HepG2 (cell line): ENCODE data around the gene SMYD4. TPM values are rescaled to one million over a fixed set of nuclear protein-coding genes. Genes with fewer than 3 reads are reported as not detected.

Source experiments
- AGO2 ChIP-seq: fragments of 200-400 bp; formaldehyde crosslinking; optimal IDR thresholded peaks from 2 replicates; pipeline ENCODE3; 2017; ENCODE audit warnings: mild to moderate bottlenecking, low read depth, low read length, moderate library complexity
- AKNA ChIP-seq: sonication (generic); formaldehyde crosslinking; IDR thresholded peaks from 2 replicates; pipeline ENCODE4 v1.4.0; 2020; ENCODE audit warnings: missing genetic modification reagents, borderline replicate concordance
- EZH2 ChIP-seq: conservative IDR thresholded peaks from 2 replicates; pipeline ENCODE4 v1.6.1; 2012; ENCODE audit warnings: mild to moderate bottlenecking, low read depth, low read length, moderate library complexity
- GATAD2A ChIP-seq: IDR thresholded peaks from 2 replicates; pipeline ENCODE4 v1.6.1; 2016
- NRL ChIP-seq: sonication (generic); formaldehyde crosslinking; IDR thresholded peaks from 2 replicates; pipeline ENCODE4 v1.5.0; 2020; ENCODE audit warnings: missing genetic modification reagents, mild to moderate bottlenecking, moderate library complexity, borderline replicate concordance
- RBM22 ChIP-seq: fragments of 200-400 bp; formaldehyde crosslinking; optimal IDR thresholded peaks from 2 replicates; pipeline ENCODE3; 2017; ENCODE audit warnings: mild to moderate bottlenecking, low read length, moderate library complexity
- RNF219 ChIP-seq: sonication (generic); formaldehyde crosslinking; IDR thresholded peaks from 2 replicates; pipeline ENCODE4 v1.5.0; 2020; ENCODE audit warnings: mild to moderate bottlenecking, missing genetic modification reagents
- SRSF4 ChIP-seq: fragments of 200-400 bp; formaldehyde crosslinking; IDR thresholded peaks from one replicate; pipeline ENCODE4 v1.6.1; 2018; ENCODE audit warnings: mild to moderate bottlenecking, low read depth, low read length, moderate library complexity; ENCODE audit not compliant: poor library complexity, severe bottlenecking
- ZBTB42 ChIP-seq: sonication (generic); formaldehyde crosslinking; IDR thresholded peaks from 2 replicates; pipeline ENCODE4 v1.5.0; 2020; ENCODE audit warnings: mild to moderate bottlenecking, missing genetic modification reagents
- ZNF430 ChIP-seq: sonication (generic); formaldehyde crosslinking; IDR thresholded peaks from 2 replicates; pipeline ENCODE4 v1.9.0; 2021; ENCODE audit warnings: mild to moderate bottlenecking, missing genetic modification reagents
- ZNF543 ChIP-seq: sonication (generic); formaldehyde crosslinking; IDR thresholded peaks from 2 replicates; pipeline ENCODE4 v1.4.0; 2020; ENCODE audit warnings: mild to moderate bottlenecking, missing genetic modification reagents
- ZNF547 ChIP-seq: sonication (generic); formaldehyde crosslinking; IDR thresholded peaks from 2 replicates; pipeline ENCODE4 v1.5.1; 2020; ENCODE audit warnings: mild to moderate bottlenecking, missing genetic modification reagents
- ZNF891 ChIP-seq: sonication (generic); formaldehyde crosslinking; IDR thresholded peaks from 2 replicates; pipeline ENCODE4 v1.5.0; 2020; ENCODE audit warnings: mild to moderate bottlenecking, missing genetic modification reagents
- polyA plus RNA-seq, 8 experiments: library from polyadenylated mRNA; depleted of rRNA in 3 of 8; stranded (reverse) in 7 of 8; unstranded in 1 of 8; fragments of >200 nt; fragmentation: Illumina TruSeq in 4 of 8; extraction: Trizol in 4 of 8; gene quantifications; 2 replicates each; pipeline versions ENCODE4 v1.2.1 to v1.2.3, GENCODE V29; 2011 to 2016; ENCODE audit warnings: low read depth in 4 of 8, missing spikeins in 1 of 8, mixed read lengths in 1 of 8; ENCODE audit not compliant: insufficient read depth in 1 of 8
- total RNA-seq, 5 experiments: library from RNA; depleted of rRNA; stranded (reverse); fragments of >200 nt; fragmentation: Illumina TruSeq; extraction: Trizol; gene quantifications; 2 replicates each; pipeline ENCODE4 v1.2.3, GENCODE V29; 2016; ENCODE audit warnings: low read depth in 1 of 5
- TF ChIP-seq, protein P1 (sequence below): sonication (generic); formaldehyde crosslinking; IDR thresholded peaks from 2 replicates; pipeline ENCODE4 v1.5.0; 2020; ENCODE audit warnings: missing genetic modification reagents, mild to moderate bottlenecking, borderline replicate concordance
- TF ChIP-seq, protein P2 (sequence below): sonication (generic); formaldehyde crosslinking; IDR thresholded peaks from 2 replicates; pipeline ENCODE4 v1.5.1; 2020; ENCODE audit warnings: mild to moderate bottlenecking, missing genetic modification reagents, borderline replicate concordance

SMYD4 gene
- total and polyA plus RNA-seq, 2 of the 13 experiments (the other 11 are each of a cell fraction or from before 2014, with no cell fraction given): 7.4 to 11.3 TPM

- TF ChIP-seq RBM22 (peak; percentile 54), ZNF547 (0 out of 2 replicates have a peak, but pooled peaks have one; percentile 27), EZH2 (no peak), RNF219 (CRISPR knock-in tag) (no peak), NRL (CRISPR knock-in tag) (peak; percentile 62; the same call in 1 of the 2 replicates), ZNF543 (CRISPR knock-in tag) (0 out of 2 replicates have a peak, but pooled peaks have one; percentile 24), AGO2 (peak; percentile 64), SRSF4 (no peak), ZBTB42 (CRISPR knock-in tag) (no peak), GATAD2A (CRISPR knock-in tag) (0 out of 2 replicates have a peak, but pooled peaks have one; percentile 13), ZNF891 (CRISPR knock-in tag) (0 out of 2 replicates have a peak, but pooled peaks have one; percentile 39), AKNA (CRISPR knock-in tag) (no peak), ZNF430 (CRISPR knock-in tag) (0 out of 2 replicates have a peak, but pooled peaks have one; percentile 9)
- TF ChIP-seq, protein P1, sequence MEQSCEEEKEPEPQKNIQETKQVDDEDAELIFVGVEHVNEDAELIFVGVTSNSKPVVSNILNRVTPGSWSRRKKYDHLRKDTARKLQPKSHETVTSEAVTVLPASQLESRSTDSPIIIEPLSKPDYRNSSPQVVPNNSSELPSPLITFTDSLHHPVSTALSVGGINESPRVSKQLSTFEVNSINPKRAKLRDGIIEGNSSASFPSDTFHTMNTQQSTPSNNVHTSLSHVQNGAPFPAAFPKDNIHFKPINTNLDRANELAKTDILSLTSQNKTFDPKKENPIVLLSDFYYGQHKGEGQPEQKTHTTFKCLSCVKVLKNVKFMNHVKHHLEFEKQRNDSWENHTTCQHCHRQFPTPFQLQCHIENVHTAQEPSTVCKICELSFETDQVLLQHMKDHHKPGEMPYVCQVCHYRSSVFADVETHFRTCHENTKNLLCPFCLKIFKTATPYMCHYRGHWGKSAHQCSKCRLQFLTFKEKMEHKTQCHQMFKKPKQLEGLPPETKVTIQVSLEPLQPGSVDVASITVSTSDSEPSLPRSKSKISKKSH (CRISPR knock-in tag): 0 out of 2 replicates have a peak, but pooled peaks have one; percentile 13
- TF ChIP-seq, protein P2, sequence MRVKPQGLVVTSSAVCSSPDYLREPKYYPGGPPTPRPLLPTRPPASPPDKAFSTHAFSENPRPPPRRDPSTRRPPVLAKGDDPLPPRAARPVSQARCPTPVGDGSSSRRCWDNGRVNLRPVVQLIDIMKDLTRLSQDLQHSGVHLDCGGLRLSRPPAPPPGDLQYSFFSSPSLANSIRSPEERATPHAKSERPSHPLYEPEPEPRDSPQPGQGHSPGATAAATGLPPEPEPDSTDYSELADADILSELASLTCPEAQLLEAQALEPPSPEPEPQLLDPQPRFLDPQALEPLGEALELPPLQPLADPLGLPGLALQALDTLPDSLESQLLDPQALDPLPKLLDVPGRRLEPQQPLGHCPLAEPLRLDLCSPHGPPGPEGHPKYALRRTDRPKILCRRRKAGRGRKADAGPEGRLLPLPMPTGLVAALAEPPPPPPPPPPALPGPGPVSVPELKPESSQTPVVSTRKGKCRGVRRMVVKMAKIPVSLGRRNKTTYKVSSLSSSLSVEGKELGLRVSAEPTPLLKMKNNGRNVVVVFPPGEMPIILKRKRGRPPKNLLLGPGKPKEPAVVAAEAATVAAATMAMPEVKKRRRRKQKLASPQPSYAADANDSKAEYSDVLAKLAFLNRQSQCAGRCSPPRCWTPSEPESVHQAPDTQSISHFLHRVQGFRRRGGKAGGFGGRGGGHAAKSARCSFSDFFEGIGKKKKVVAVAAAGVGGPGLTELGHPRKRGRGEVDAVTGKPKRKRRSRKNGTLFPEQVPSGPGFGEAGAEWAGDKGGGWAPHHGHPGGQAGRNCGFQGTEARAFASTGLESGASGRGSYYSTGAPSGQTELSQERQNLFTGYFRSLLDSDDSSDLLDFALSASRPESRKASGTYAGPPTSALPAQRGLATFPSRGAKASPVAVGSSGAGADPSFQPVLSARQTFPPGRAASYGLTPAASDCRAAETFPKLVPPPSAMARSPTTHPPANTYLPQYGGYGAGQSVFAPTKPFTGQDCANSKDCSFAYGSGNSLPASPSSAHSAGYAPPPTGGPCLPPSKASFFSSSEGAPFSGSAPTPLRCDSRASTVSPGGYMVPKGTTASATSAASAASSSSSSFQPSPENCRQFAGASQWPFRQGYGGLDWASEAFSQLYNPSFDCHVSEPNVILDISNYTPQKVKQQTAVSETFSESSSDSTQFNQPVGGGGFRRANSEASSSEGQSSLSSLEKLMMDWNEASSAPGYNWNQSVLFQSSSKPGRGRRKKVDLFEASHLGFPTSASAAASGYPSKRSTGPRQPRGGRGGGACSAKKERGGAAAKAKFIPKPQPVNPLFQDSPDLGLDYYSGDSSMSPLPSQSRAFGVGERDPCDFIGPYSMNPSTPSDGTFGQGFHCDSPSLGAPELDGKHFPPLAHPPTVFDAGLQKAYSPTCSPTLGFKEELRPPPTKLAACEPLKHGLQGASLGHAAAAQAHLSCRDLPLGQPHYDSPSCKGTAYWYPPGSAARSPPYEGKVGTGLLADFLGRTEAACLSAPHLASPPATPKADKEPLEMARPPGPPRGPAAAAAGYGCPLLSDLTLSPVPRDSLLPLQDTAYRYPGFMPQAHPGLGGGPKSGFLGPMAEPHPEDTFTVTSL (CRISPR knock-in tag): 0 out of 2 replicates have a peak, but pooled peaks have one; percentile 9
Measured at GRCh38 chr17:1764284-1764683, 65.4 kb downstream of the SMYD4 start (continued).
